Left lung (tissue), 10 donors: ENCODE results near the gene PDE4B. TPM values are rescaled to one million over a fixed set of nuclear protein-coding genes. Genes with fewer than 3 reads are reported as not detected.

Experiments
- ATAC-seq: fragments of 200-7000 bp; cut with Tn5 transposase; one replicate; pipeline ENCODE4 v1.9.1; 2020; ENCODE audit warnings: moderate library complexity
- DNase-seq, 4 donors: peaks; one replicate each; pipeline ENCODE4 v3.0.0-alpha.2; 2013 to 2020
- H3K27ac ChIP-seq, 2 donors: fragments of 200-600 bp; sonication (generic) in 1 of 2; one replicate each; pipeline versions ENCODE4 v1.5.0 to v1.8.0; 2020 to 2021
- H3K27me3 ChIP-seq, 2 donors: fragments of 200-600 bp; sonication (generic) in 1 of 2; one replicate each; pipeline versions ENCODE4 v1.5.0 to v1.8.0; 2020 to 2021
- H3K36me3 ChIP-seq, 2 donors: fragments of 200-600 bp; sonication (generic) in 1 of 2; one replicate each; pipeline versions ENCODE4 v1.5.0 to v1.8.0; 2020 to 2021
- H3K4me1 ChIP-seq, 2 donors: fragments of 200-600 bp; one replicate each; pipeline ENCODE4 v1.8.0; 2021
- H3K4me3 ChIP-seq, 2 donors: fragments of 200-600 bp; sonication (generic) in 1 of 2; one replicate each; pipeline versions ENCODE4 v1.5.0 to v1.8.0; 2020 to 2021; ENCODE audit warnings: mild to moderate bottlenecking in 1 of 2
- H3K9me3 ChIP-seq, 2 donors: fragments of 200-600 bp; sonication (generic) in 1 of 2; one replicate each; pipeline versions ENCODE4 v1.5.0 to v1.8.0; 2020 to 2021
- intact Hi-C, 2 donors: fragments of 100-400 bp; cut with DNase I; formaldehyde crosslinking; loops; one replicate each; pipeline versions ENCODE4 v1.11.2 to v1.14.2; 2022
- polyA plus RNA-seq, 6 donors: library from polyadenylated mRNA; unstranded; fragments of 120-200 nt; gene quantifications; one replicate each; pipeline ENCODE4 v1.2.1, GENCODE V29; 2013; ENCODE audit not compliant: insufficient read length in 6 of 6
- total RNA-seq, 2 donors: library from RNA; stranded (reverse); fragmentation: NEBNext Ultra II Directional; extraction: Animal tissue kit (Norgen Biotek cat#: 25700); gene quantifications; one replicate each; pipeline ENCODE4 v1.2.1, GENCODE V29; 2021
- TF ChIP-seq, protein P1 (sequence below), 2 donors: fragments of 200-600 bp; sonication (generic) in 1 of 2; IDR thresholded peaks; one replicate each; pipeline versions ENCODE4 v1.5.0 to v1.8.0; 2021; ENCODE audit warnings: antibody characterized with exemption in 2 of 2
- donor health status: DM: no; HTN: yes; CAD: no.
- donor health status: DM: no; HTN: no; CAD: no.

PDE4B gene
- total and polyA plus RNA-seq, 8 donors: 8.6 to 50.7 (median 19.2) TPM

GRCh38 chr1:66305927-66306326 lies 513.2 kb downstream of the PDE4B start:
- no peak for DNase-seq
- Histone ChIP-seq H3K27me3 (no peaks in the 10 kb centered on the region), H3K4me1 (peaks cover 4 to 9% of the 10 kb centered on the region in 2 donors), H3K4me3 (no peak overlapping the region), H3K36me3 (no peaks in the 10 kb centered on the region), H3K9me3 (no peaks in the 10 kb centered on the region), H3K27ac (no peak overlapping the region)
- intact Hi-C loops: no loop called here
- no peak for ATAC-seq
- TF ChIP-seq, protein P1, sequence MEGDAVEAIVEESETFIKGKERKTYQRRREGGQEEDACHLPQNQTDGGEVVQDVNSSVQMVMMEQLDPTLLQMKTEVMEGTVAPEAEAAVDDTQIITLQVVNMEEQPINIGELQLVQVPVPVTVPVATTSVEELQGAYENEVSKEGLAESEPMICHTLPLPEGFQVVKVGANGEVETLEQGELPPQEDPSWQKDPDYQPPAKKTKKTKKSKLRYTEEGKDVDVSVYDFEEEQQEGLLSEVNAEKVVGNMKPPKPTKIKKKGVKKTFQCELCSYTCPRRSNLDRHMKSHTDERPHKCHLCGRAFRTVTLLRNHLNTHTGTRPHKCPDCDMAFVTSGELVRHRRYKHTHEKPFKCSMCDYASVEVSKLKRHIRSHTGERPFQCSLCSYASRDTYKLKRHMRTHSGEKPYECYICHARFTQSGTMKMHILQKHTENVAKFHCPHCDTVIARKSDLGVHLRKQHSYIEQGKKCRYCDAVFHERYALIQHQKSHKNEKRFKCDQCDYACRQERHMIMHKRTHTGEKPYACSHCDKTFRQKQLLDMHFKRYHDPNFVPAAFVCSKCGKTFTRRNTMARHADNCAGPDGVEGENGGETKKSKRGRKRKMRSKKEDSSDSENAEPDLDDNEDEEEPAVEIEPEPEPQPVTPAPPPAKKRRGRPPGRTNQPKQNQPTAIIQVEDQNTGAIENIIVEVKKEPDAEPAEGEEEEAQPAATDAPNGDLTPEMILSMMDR (IDR thresholded peaks at IDR 0.05): no peak

GRCh38 chr1:66309006-66309741 lies 516.5 kb downstream of the PDE4B start:
- DNase-seq (no peak), ATAC-seq (no peak)
- Histone ChIP-seq H3K4me1 (no peaks in the 10 kb centered on the region), H3K9me3 (no peaks in the 10 kb centered on the region), H3K36me3 (no peaks in the 10 kb centered on the region), H3K27me3 (no peaks in the 10 kb centered on the region), H3K4me3 (no peak overlapping the region), H3K27ac (no peak overlapping the region)
- intact Hi-C loops: no loop called here
- TF ChIP-seq, protein P1 (IDR thresholded peaks at IDR 0.05): no peak

DNA sequence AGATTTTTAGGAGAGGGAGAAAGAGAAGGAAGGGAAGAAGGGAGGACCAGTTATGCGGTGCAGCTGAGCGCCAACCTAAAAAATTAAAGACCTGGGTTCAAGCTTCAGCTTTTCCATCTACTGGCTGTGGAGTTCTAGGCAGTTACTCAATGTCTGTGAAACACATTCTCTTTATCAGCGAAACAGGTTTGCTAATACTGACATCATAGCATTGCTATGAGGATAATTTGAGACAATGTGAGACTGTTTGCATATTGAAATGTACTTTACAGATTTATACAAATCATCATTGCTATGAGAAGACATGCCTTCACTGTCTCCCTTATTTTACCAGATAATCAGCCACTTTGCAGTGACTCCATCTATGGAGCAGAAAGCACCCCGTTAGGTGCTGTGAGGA lies 518.4 kb downstream of the PDE4B start:
- DNase-seq (no peak), ATAC-seq (no peak)
- intact Hi-C loops: no loop called here
- TF ChIP-seq, protein P1 (IDR thresholded peaks at IDR 0.05): no peak
- H3K9me3 ChIP-seq: no peaks in the 10 kb centered on the region
- peaks cover 3 to 6% of the 10 kb centered on the region in 2 donors for H3K4me1 ChIP-seq
- H3K4me3 ChIP-seq: no peak overlapping the region
- no peaks in the 10 kb centered on the region for H3K27me3 ChIP-seq
- no peak overlapping the region for H3K27ac ChIP-seq
- no peaks in the 10 kb centered on the region for H3K36me3 ChIP-seq

DNA sequence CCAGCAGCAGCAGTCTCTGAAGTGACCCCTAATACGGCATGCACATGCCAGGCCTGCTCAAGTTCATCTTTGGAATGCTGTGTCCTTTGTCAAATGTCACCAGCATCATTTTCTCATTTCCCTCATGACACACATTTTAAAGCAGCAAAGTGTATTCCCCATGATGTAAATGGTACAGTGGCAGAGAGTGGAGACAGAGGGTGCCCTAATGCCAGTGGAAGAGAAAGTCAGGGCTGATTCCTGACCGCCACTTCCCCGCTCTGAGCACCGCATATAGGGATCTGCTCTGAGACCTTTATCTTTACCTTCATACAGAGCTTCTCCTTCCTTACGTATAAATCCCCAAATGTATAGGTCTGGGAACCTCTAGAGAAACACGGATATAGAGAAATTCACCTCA lies 518.9 kb downstream of the PDE4B start:
- H3K27ac ChIP-seq: no peak overlapping the region
- no peaks in the 10 kb centered on the region for H3K9me3 ChIP-seq
- ATAC-seq (no peak), DNase-seq (no peak)
- TF ChIP-seq, protein P1 (IDR thresholded peaks at IDR 0.05): no peak
- H3K27me3 ChIP-seq: no peaks in the 10 kb centered on the region
- H3K4me1 ChIP-seq: peaks cover 3 to 6% of the 10 kb centered on the region in 2 donors
- H3K36me3 ChIP-seq: no peaks in the 10 kb centered on the region
- no peak overlapping the region for H3K4me3 ChIP-seq
- intact Hi-C loops: no loop called here

GRCh38 chr1:66312271-66312990 lies 519.7 kb downstream of the PDE4B start:
- no peak for ATAC-seq
- Histone ChIP-seq H3K27me3 (no peaks in the 10 kb centered on the region), H3K27ac (no peak overlapping the region)

More at GRCh38 chr1:66312271-66312990, 519.7 kb downstream of the PDE4B start:
- Histone ChIP-seq H3K4me1 (peaks cover 3 to 10% of the 10 kb centered on the region in 2 donors), H3K9me3 (no peaks in the 10 kb centered on the region), H3K4me3 (no peak overlapping the region), H3K36me3 (no peaks in the 10 kb centered on the region)
- intact Hi-C loops: no loop called here
- peak in 2 of 4 donors; percentile 78 to 82 for DNase-seq
- TF ChIP-seq, protein P1 (IDR thresholded peaks at IDR 0.05): no peak
